ENCODE results near the gene LRRC14B.
A peak's percentile ranks its signal among the peaks of the same experiment; 100 is the strongest.

Gene LRRC14B

DNA sequence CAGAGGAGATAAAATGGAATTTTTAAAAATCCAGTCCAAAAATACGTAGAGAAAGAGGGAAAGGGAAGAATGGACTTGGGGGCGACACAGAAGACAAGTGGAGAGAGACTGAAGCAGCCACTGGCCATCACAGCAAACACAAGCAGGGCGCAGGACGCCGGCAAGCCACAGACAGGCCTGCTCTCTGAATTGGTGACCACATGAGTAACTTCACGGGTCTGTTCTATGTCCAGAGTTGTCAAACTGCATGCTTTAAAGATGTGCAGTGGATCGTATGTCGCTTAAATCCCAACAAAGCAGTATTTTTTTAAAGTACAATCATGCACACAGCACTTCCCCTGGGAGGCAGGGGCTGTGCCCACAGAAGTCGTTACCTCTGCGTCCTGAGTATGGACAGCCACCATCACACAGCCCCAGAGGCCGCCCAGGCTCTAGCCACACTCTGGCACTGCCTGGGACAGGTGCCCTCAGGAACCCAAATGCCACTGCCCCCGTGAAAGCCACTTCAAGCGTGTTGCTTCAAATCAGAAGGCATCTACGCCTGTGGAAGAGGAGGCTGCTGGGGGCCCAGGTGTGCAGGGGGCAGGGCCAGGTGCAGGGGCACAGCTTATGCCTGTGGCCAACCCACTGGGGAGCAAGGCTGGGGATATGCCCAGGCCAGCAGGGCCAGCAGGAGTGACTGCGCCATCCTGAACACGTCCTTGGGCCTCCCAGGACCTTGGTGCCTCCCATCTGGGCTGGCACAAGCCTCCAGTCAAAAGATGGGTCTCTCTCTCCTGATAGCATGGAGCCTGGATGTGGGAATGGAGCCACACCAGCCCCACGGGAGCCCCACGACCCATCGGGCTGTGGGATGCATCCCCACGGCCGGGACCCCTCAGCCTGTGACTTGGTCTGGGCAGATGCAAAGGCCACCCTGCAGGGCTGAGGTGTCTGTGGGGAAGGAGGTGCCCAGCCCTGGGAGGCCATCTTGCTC, 5.9 kb upstream of the LRRC14B start:
- H2BK120ac ChIP-seq (ENCODE audit: insufficient read depth, low read length, poor library complexity): peak overlapping the region; percentile 34
- no peak overlapping the region for H3K4me2 ChIP-seq (ENCODE audit: low read length)
- no peak overlapping the region for H2AFZ ChIP-seq (ENCODE audit: insufficient read depth, low read length, poor library complexity)
- no peak overlapping the region for H4K8ac ChIP-seq (ENCODE audit: low read depth, low read length)
- H3K27me3 ChIP-seq (ENCODE audit: insufficient read depth, low read length): no peaks in the 10 kb centered on the region
- H2BK5ac ChIP-seq (ENCODE audit: low read depth, low read length, poor library complexity): no peak overlapping the region
- peak overlapping the region; percentile 8 for H4K91ac ChIP-seq (ENCODE audit: low read depth, low read length)
- H3K79me2 ChIP-seq (ENCODE audit: control insufficient read depth, insufficient read depth, low read length, poor library complexity): no peaks in the 10 kb centered on the region
- H3K4me1 ChIP-seq (ENCODE audit: control insufficient read depth in 1 of 2, insufficient read depth in 2 of 2, low read length in 2 of 2): peaks cover 14 to 21% of the 10 kb centered on the region in 2 experiments
- WGBS (ENCODE audit: extremely low coverage, insufficient coverage, insufficient read length): no CpG with 5 or more reads among the region's 21 CpGs
- H3K9ac ChIP-seq (ENCODE audit: low read length): no peak overlapping the region
- peak overlapping the region; percentile 30 for H2BK12ac ChIP-seq (ENCODE audit: low read length)
- H3K4me3 ChIP-seq (ENCODE audit: low read depth, low read length): no peak overlapping the region
- H3K4ac ChIP-seq (ENCODE audit: low read depth, low read length): no peak overlapping the region
- no peak for DNase-seq
- no peaks in the 10 kb centered on the region for H3K9me3 ChIP-seq (ENCODE audit: insufficient read depth, low read depth, low read length)
- H3K23ac ChIP-seq (ENCODE audit: low read length): no peak overlapping the region
- H2AK5ac ChIP-seq (ENCODE audit: low read length): no peak overlapping the region
- peaks cover 34 to 36% of the 10 kb centered on the region in 2 experiments for H3K36me3 ChIP-seq (ENCODE audit: control insufficient read depth in 1 of 2, insufficient read depth in 2 of 2, low read length in 2 of 2)
- no peak overlapping the region for H3K14ac ChIP-seq (ENCODE audit: low read length)
- peak overlapping the region; percentile 15 for H3K18ac ChIP-seq (ENCODE audit: low read length)
- H3K79me1 ChIP-seq (ENCODE audit: low read length): peaks cover 3% of the 10 kb centered on the region
- H4K12ac ChIP-seq (ENCODE audit: low read depth, low read length): no peak overlapping the region
- H3K27ac ChIP-seq (ENCODE audit: low read depth, low read length): peak overlapping the region; percentile 11

DNA sequence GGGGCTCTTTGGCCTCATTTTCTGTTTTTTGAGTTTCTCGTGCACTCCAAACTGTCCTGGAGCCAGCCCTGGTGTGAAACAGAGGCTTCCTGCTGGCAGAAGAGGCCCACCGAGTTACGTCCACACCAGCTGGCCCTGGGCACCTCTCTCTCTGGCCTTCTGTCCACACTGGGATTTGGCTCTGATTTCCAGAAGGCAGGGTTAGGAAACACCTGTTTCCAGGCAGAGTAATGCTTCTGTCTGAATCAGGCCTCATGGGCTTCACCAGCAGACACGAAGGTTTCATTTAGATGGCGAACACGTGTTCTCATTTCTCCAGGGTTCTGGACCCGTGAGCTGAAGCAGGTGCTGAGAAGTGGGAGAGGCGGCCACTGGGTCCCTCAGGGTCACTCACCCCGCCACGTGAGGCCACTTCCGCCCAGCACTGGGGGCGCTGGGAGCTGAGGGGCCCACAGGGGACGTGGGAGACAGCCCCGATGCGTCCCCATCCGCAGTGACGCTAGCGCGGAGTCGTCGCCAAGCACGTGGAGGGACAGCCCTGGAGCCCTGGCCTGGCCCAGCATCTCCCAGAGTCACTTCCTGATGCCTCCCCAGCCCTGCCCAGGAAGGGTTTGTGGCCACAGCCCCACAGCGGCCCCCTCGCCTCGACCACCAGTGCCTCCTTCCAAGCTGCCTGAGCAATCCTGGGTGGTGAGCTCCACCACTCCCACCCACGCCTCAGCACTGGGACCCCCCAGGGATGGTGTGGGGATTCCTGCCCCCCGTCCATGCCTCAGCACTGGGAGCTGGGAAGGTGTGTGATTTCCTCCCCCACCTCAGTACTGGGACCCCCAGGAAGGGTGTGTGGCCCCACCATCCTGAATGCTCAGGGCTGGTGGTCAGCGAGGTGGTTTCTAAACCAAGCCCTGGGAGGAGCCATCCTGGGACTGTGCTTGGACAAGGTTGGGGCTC, 4.9 kb upstream of the LRRC14B start:
- Histone ChIP-seq H4K12ac (ENCODE audit: low read depth, low read length) (no peak overlapping the region), H3K36me3 (ENCODE audit: control insufficient read depth in 1 of 2, insufficient read depth in 2 of 2, low read length in 2 of 2) (peaks cover 27 to 29% of the 10 kb centered on the region in 2 experiments), H4K91ac (ENCODE audit: low read depth, low read length) (peak overlapping the region; percentile 22), H3K4ac (ENCODE audit: low read depth, low read length) (no peak overlapping the region), H3K27ac (ENCODE audit: low read depth, low read length) (no peak overlapping the region), H3K9ac (ENCODE audit: low read length) (no peak overlapping the region), H2BK120ac (ENCODE audit: insufficient read depth, low read length, poor library complexity) (no peak overlapping the region), H3K4me3 (ENCODE audit: low read depth, low read length) (no peak overlapping the region), H2AFZ (ENCODE audit: insufficient read depth, low read length, poor library complexity) (no peak overlapping the region), H3K79me1 (ENCODE audit: low read length) (peaks cover 3% of the 10 kb centered on the region), H3K9me3 (ENCODE audit: insufficient read depth, low read depth, low read length) (no peaks in the 10 kb centered on the region), H3K23ac (ENCODE audit: low read length) (no peak overlapping the region), H3K79me2 (ENCODE audit: control insufficient read depth, insufficient read depth, low read length, poor library complexity) (no peaks in the 10 kb centered on the region), H4K8ac (ENCODE audit: low read depth, low read length) (no peak overlapping the region), H3K18ac (ENCODE audit: low read length) (no peak overlapping the region), H3K4me1 (ENCODE audit: control insufficient read depth in 1 of 2, insufficient read depth in 2 of 2, low read length in 2 of 2) (peaks cover 12 to 18% of the 10 kb centered on the region in 2 experiments), H2BK12ac (ENCODE audit: low read length) (peak overlapping the region; percentile 76), H2AK5ac (ENCODE audit: low read length) (peak overlapping the region; percentile 31), H2BK5ac (ENCODE audit: low read depth, low read length, poor library complexity) (no peak overlapping the region), H3K14ac (ENCODE audit: low read length) (peak overlapping the region; percentile 33), H3K27me3 (ENCODE audit: insufficient read depth, low read length) (no peaks in the 10 kb centered on the region), H3K4me2 (ENCODE audit: low read length) (no peak overlapping the region)
- no CpG with 5 or more reads among the region's 28 CpGs for WGBS (ENCODE audit: extremely low coverage, insufficient coverage, insufficient read length)
- no peak for DNase-seq

DNA sequence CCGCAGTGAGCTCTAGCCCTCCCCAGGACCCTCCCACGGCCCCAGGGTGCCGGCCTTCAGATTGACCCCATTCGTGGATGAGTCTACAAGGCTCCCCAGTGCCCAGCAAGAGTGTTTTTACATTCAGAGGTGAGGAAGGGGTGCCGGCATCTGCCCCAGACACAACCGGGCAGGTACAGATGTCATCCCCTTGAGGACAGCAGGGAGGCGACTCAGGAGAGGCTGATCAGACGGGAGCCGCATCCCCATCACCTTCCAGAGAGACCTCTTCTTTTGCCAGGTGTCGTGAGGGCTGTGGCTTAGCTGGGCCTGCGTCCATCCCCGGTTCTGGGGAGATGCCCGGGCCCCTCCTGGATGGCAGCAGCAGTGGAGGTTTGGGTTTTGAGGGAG, 4.3 kb upstream of the LRRC14B start:
- H2BK12ac ChIP-seq (ENCODE audit: low read length): no peak overlapping the region
- no peak overlapping the region for H3K4ac ChIP-seq (ENCODE audit: low read depth, low read length)
- H3K9me3 ChIP-seq (ENCODE audit: insufficient read depth, low read depth, low read length): no peaks in the 10 kb centered on the region
- H2BK120ac ChIP-seq (ENCODE audit: insufficient read depth, low read length, poor library complexity): no peak overlapping the region
- no CpG with 5 or more reads among the region's 13 CpGs for WGBS (ENCODE audit: extremely low coverage, insufficient coverage, insufficient read length)
- no peak overlapping the region for H3K23ac ChIP-seq (ENCODE audit: low read length)
- peaks cover 12 to 18% of the 10 kb centered on the region in 2 experiments for H3K4me1 ChIP-seq (ENCODE audit: control insufficient read depth in 1 of 2, insufficient read depth in 2 of 2, low read length in 2 of 2)
- H3K27ac ChIP-seq (ENCODE audit: low read depth, low read length): no peak overlapping the region
- no peak overlapping the region for H3K9ac ChIP-seq (ENCODE audit: low read length)
- no peak overlapping the region for H2AFZ ChIP-seq (ENCODE audit: insufficient read depth, low read length, poor library complexity)
- peaks cover 20 to 22% of the 10 kb centered on the region in 2 experiments for H3K36me3 ChIP-seq (ENCODE audit: control insufficient read depth in 1 of 2, insufficient read depth in 2 of 2, low read length in 2 of 2)
- no peak overlapping the region for H4K8ac ChIP-seq (ENCODE audit: low read depth, low read length)
- H2AK5ac ChIP-seq (ENCODE audit: low read length): peak overlapping the region; percentile 19
- H3K14ac ChIP-seq (ENCODE audit: low read length): no peak overlapping the region
- H3K18ac ChIP-seq (ENCODE audit: low read length): no peak overlapping the region
- no peaks in the 10 kb centered on the region for H3K79me2 ChIP-seq (ENCODE audit: control insufficient read depth, insufficient read depth, low read length, poor library complexity)
- no peak overlapping the region for H2BK5ac ChIP-seq (ENCODE audit: low read depth, low read length, poor library complexity)
- no peak overlapping the region for H3K4me3 ChIP-seq (ENCODE audit: low read depth, low read length)
- H4K91ac ChIP-seq (ENCODE audit: low read depth, low read length): peak overlapping the region; percentile 22
- H4K12ac ChIP-seq (ENCODE audit: low read depth, low read length): no peak overlapping the region
- H3K27me3 ChIP-seq (ENCODE audit: insufficient read depth, low read length): no peaks in the 10 kb centered on the region
- DNase-seq: no peak
- H3K79me1 ChIP-seq (ENCODE audit: low read length): peaks cover 3% of the 10 kb centered on the region
- H3K4me2 ChIP-seq (ENCODE audit: low read length): no peak overlapping the region

Measured in trophoblast cell (in vitro differentiated cells and primary cell).